Body of pancreas (tissue), 4 donors: ENCODE data around the gene IQSEC1. TPM values are rescaled to one million over a fixed set of nuclear protein-coding genes. Genes with fewer than 3 reads are reported as not detected.

ENCODE experiments used
- ATAC-seq: fragments of 150-250 bp; one replicate; pipeline ENCODE4 v1.9.1; 2016
- DNase-seq, 4 donors: peaks; one replicate each; pipeline ENCODE4 v3.0.0-alpha.2; 2019
- H3K27ac ChIP-seq, 4 donors: fragments of 200-600 bp; sonication (generic); 1 replicate in 3 of 4; 2 replicates in 1 of 4; pipeline versions ENCODE4 v1.5.1 to v1.6.1; 2016 to 2019; ENCODE audit warnings: mild to moderate bottlenecking in 1 of 4, mixed read lengths in 1 of 4, moderate library complexity in 1 of 4
- H3K27me3 ChIP-seq, 2 donors: fragments of 200-600 bp; sonication (generic); one replicate each; pipeline ENCODE4 v1.6.0; 2016; ENCODE audit warnings: mild to moderate bottlenecking in 1 of 2
- H3K36me3 ChIP-seq, 2 donors: fragments of 200-600 bp; sonication (generic); replicated peaks in 1 of 2; 2 replicates each; pipeline ENCODE4 v1.5.1; 2016; ENCODE audit warnings: low read depth in 2 of 2; ENCODE audit not compliant: insufficient read depth in 1 of 2
- H3K4me1 ChIP-seq: fragments of 200-600 bp; sonication (generic); one replicate; pipeline ENCODE4 v1.6.0; 2016
- H3K4me3 ChIP-seq, 2 donors: fragments of 200-600 bp; sonication (generic); 1 replicate in 1 of 2; 2 replicates in 1 of 2; pipeline ENCODE4 v1.5.1; 2016 to 2019
- H3K9me3 ChIP-seq, 3 donors: fragments of 200-600 bp; sonication (generic); 1 replicate in 2 of 3; 2 replicates in 1 of 3; pipeline ENCODE4 v1.5.1; 2016
- CTCF ChIP-seq, 7 experiments: fragments of 450-650 bp in 4 of 7; fragments of 200-600 bp in 3 of 7; sonication (generic) in 3 of 7; IDR thresholded peaks; one replicate each; pipeline ENCODE4 v1.5.1; 2016 to 2019; ENCODE audit warnings: antibody characterized with exemption in 7 of 7
- POLR2A ChIP-seq, 3 donors: fragments of 450-650 bp; IDR thresholded peaks; one replicate each; pipeline ENCODE4 v1.6.1; 2016; ENCODE audit warnings: antibody characterized with exemption in 3 of 3, mild to moderate bottlenecking in 2 of 3
- whole genome bisulfite sequencing, 2 donors: methylation state at CpG; one replicate each; pipeline ENCODE4 v1.1.5; 2017; 5-methylcytosine and 5-hydroxymethylcytosine counted together
- intact Hi-C: fragments of 100-400 bp; cut with DNase I; formaldehyde crosslinking; loops from one replicate; pipeline ENCODE4 v1.15.1; 2023
- total RNA-seq, 2 donors: library from RNA; depleted of rRNA; stranded (reverse); fragments of >200 nt; gene quantifications; one replicate each; pipeline ENCODE4 v1.1.0, GENCODE V29; 2016

Gene IQSEC1
- total RNA-seq, 2 donors from 2014 or later, result 29.6 to 42.2 TPM

GRCh38 chr3:13082677-13083076, 9.4 kb upstream of the IQSEC1 start:
- H3K27me3 ChIP-seq, result no peaks in the 10 kb centered on the region
- WGBS, 2 donors, result 86 to 90% methylated on average over 13 of the region's 13 CpGs
- H3K4me1 ChIP-seq, result peaks cover 15% of the 10 kb centered on the region
- intact Hi-C loops, result no loop called here
- no peaks in the 10 kb centered on the region for H3K9me3 ChIP-seq
- no peak for TF ChIP-seq CTCF (IDR thresholded peaks at IDR 0.05)
- no peak for TF ChIP-seq POLR2A (IDR thresholded peaks at IDR 0.05)
- no peak overlapping the region for H3K4me3 ChIP-seq
- ATAC-seq (no peak), DNase-seq (no peak)
- H3K27ac ChIP-seq, result no peak overlapping the region
- H3K36me3 ChIP-seq, result no peaks in the 10 kb centered on the region

GRCh38 chr3:13081603-13082360, 8.6 kb upstream of the IQSEC1 start:
- H3K4me3 ChIP-seq, result no peak overlapping the region
- 64 to 66% methylated on average over 20 to 21 of the region's 23 CpGs for WGBS, 2 donors

DNA sequence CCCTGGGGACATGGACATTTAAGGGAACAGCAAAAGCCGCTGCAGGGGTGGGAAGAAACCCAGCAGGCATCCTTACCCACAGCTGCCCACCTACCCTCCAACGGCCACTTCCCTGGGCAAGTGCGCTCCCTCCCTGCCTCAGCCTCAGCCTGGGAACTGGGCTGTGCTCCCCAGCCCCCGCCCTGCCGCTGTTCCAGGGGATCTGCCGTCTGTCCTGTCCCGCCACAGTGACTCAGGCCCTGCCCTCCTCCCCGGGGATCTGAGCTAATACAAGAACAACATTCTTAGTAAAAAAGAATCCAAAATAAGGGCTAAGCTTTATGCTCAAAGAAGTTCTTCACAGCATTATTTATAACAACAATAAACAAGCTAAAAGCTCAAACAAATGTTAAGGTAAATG, 7.4 kb upstream of the IQSEC1 start:
- peak in 1 of 4 donors; percentile 13 for DNase-seq
- no peak overlapping the region for H3K27ac ChIP-seq
- ATAC-seq, result no peak
- no peak overlapping the region for H3K4me3 ChIP-seq
- H3K36me3 ChIP-seq, result no peaks in the 10 kb centered on the region
- H3K4me1 ChIP-seq, result peaks cover 15% of the 10 kb centered on the region
- WGBS, 2 donors, result 73 to 77% methylated on average over 8 of the region's 8 CpGs
- no peaks in the 10 kb centered on the region for H3K9me3 ChIP-seq
- TF ChIP-seq CTCF (IDR thresholded peaks at IDR 0.05), result no peak
- TF ChIP-seq POLR2A (IDR thresholded peaks at IDR 0.05), result no peak
- intact Hi-C loops, result no loop called here
- H3K27me3 ChIP-seq, result no peaks in the 10 kb centered on the region

More at GRCh38 chr3:13081603-13082360, 8.6 kb upstream of the IQSEC1 start:
- intact Hi-C loops, result no loop called here
- peaks cover 15% of the 10 kb centered on the region for H3K4me1 ChIP-seq
- DNase-seq (no peak), ATAC-seq (no peak)
- no peaks in the 10 kb centered on the region for H3K9me3 ChIP-seq
- H3K27me3 ChIP-seq, result no peaks in the 10 kb centered on the region
- no peaks in the 10 kb centered on the region for H3K36me3 ChIP-seq
- H3K27ac ChIP-seq, result no peak overlapping the region
- no peak for TF ChIP-seq CTCF (IDR thresholded peaks at IDR 0.05)
- TF ChIP-seq POLR2A (IDR thresholded peaks at IDR 0.05), result no peak

- TF ChIP-seq POLR2A (IDR thresholded peaks at IDR 0.05) (no peak), CTCF (IDR thresholded peaks at IDR 0.05) (no peak)
- ATAC-seq (no peak), DNase-seq (no peak)
- Histone ChIP-seq H3K27me3 (no peaks in the 10 kb centered on the region), H3K27ac (no peak overlapping the region), H3K36me3 (no peaks in the 10 kb centered on the region), H3K9me3 (no peaks in the 10 kb centered on the region), H3K4me3 (no peak overlapping the region), H3K4me1 (peaks cover 15% of the 10 kb centered on the region)
- WGBS, 2 donors, result 77 to 86% methylated on average over 3 of the region's 3 CpGs
- intact Hi-C loops, result no loop called here
Observed at GRCh38 chr3:13080026-13080425, 6.8 kb upstream of the IQSEC1 start.

DNA sequence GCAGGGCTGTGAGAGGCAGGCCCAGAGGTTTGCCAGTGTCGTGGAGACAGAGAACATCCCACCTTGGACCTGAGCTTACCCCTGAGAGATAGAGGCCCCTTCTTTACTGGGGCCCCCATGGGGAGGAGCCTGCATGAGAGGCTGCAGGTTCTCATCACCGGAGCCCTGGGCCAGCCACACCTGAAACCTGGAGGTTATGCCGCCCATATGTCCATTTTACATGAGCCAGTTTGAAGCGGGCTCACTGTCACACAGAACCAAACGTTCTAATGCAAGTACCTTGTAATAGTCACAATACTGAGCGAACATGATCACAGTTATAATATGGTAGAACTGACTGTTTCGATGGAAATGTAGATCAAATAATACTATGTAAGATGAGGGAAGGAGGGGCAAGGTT, 6.3 kb upstream of the IQSEC1 start:
- no peak for TF ChIP-seq CTCF (IDR thresholded peaks at IDR 0.05)
- no peak for TF ChIP-seq POLR2A (IDR thresholded peaks at IDR 0.05)
- Histone ChIP-seq H3K27me3 (no peaks in the 10 kb centered on the region), H3K27ac (no peak overlapping the region), H3K36me3 (no peaks in the 10 kb centered on the region), H3K4me1 (peaks cover 15% of the 10 kb centered on the region), H3K4me3 (no peak overlapping the region), H3K9me3 (no peaks in the 10 kb centered on the region)
- ATAC-seq (no peak), DNase-seq (no peak)
- intact Hi-C loops, result no loop called here
- 93 to 97% methylated on average over 6 to 7 of the region's 7 CpGs for WGBS, 2 donors
